ENCODE data around the gene NRXN3. TPM values are rescaled to one million over a fixed set of nuclear protein-coding genes. Genes with fewer than 3 reads are reported as not detected.

The NRXN3 gene
- total RNA-seq, 2 experiments from 2014 or later: not detected

- intact Hi-C loops (cut with micrococcal nuclease; ENCODE audit: unreplicated experiment): no loop called here
- TF ChIP-seq CTCF (conservative IDR thresholded peaks at IDR 0.05; ENCODE audit: low read length) (no peak), EZH2phosphoT487 (IDR thresholded peaks at IDR 0.05; ENCODE audit: borderline replicate concordance, low read depth, low read length) (no peak)
- no peak overlapping the region for H3K4me3 ChIP-seq (ENCODE audit: low read depth, low read length, poor library complexity, severe bottlenecking)
- ChIA-PET CTCF (ENCODE audit: unreplicated experiment) (no interaction called here), POLR2A (no interaction called here)
- H3K27ac ChIP-seq (ENCODE audit: low read depth, low read length, poor library complexity, severe bottlenecking): no peak overlapping the region
- no peaks in the 10 kb centered on the region for H3K9me3 ChIP-seq (ENCODE audit: low read length)
- no peak overlapping the region for H2AFZ ChIP-seq (ENCODE audit: low read length)
- H3K4me2 ChIP-seq (ENCODE audit: low read length): no peak overlapping the region
- no peak for DNase-seq (ENCODE audit: low spot score)
- no peaks in the 10 kb centered on the region for H3K36me3 ChIP-seq (ENCODE audit: insufficient read depth, low read length)
- no peaks in the 10 kb centered on the region for H3K79me2 ChIP-seq (ENCODE audit: insufficient read depth, low read depth, low read length)
- no peaks in the 10 kb centered on the region for H3K9me2 ChIP-seq (ENCODE audit: insufficient read depth, low read length)
- no peaks in the 10 kb centered on the region for H3K4me1 ChIP-seq (ENCODE audit: insufficient read depth, low read length, poor library complexity, severe bottlenecking)
- no TSS peak for BruUV-seq (replicated peaks)
- H4K20me1 ChIP-seq (ENCODE audit: insufficient read depth, low read length): no peaks in the 10 kb centered on the region
These were observed 444.4 kb downstream of the NRXN3 start for GRCh38 chr14:78614593-78614992.

GRCh38 chr14:78617735-78618134 is 447.6 kb downstream of the NRXN3 start:
- H3K4me1 ChIP-seq (ENCODE audit: insufficient read depth, low read length, poor library complexity, severe bottlenecking): no peaks in the 10 kb centered on the region
- no peak overlapping the region for H3K27ac ChIP-seq (ENCODE audit: low read depth, low read length, poor library complexity, severe bottlenecking)
- intact Hi-C loops (cut with micrococcal nuclease; ENCODE audit: unreplicated experiment): no loop called here
- H3K4me3 ChIP-seq (ENCODE audit: low read depth, low read length, poor library complexity, severe bottlenecking): no peak overlapping the region
- H3K36me3 ChIP-seq (ENCODE audit: insufficient read depth, low read length): no peaks in the 10 kb centered on the region
- H3K9me2 ChIP-seq (ENCODE audit: insufficient read depth, low read length): no peaks in the 10 kb centered on the region
- BruUV-seq (replicated peaks): no TSS peak
- H2AFZ ChIP-seq (ENCODE audit: low read length): no peak overlapping the region
- no peaks in the 10 kb centered on the region for H3K79me2 ChIP-seq (ENCODE audit: insufficient read depth, low read depth, low read length)
- ChIA-PET POLR2A (no interaction called here), CTCF (ENCODE audit: unreplicated experiment) (interaction anchor here (0.7 kb wide), 1 partner anchor 46 kb away, joined by 3 read pairs; no protein-coding TSS in a partner anchor)
- H4K20me1 ChIP-seq (ENCODE audit: insufficient read depth, low read length): no peaks in the 10 kb centered on the region
- TF ChIP-seq CTCF (conservative IDR thresholded peaks at IDR 0.05; ENCODE audit: low read length) (no peak), EZH2phosphoT487 (IDR thresholded peaks at IDR 0.05; ENCODE audit: borderline replicate concordance, low read depth, low read length) (no peak)
- no peaks in the 10 kb centered on the region for H3K9me3 ChIP-seq (ENCODE audit: low read length)
- no peak for DNase-seq (ENCODE audit: low spot score)
- no peak overlapping the region for H3K4me2 ChIP-seq (ENCODE audit: low read length)

GRCh38 chr14:78618368-78618767 is 448.2 kb downstream of the NRXN3 start:
- POLR2A ChIA-PET: no interaction called here
- no TSS peak for BruUV-seq (replicated peaks)
- CTCF ChIA-PET (ENCODE audit: unreplicated experiment): no interaction called here

More at GRCh38 chr14:78618368-78618767, 448.2 kb downstream of the NRXN3 start:
- DNase-seq (ENCODE audit: low spot score): no peak
- Histone ChIP-seq H4K20me1 (ENCODE audit: insufficient read depth, low read length) (no peaks in the 10 kb centered on the region), H2AFZ (ENCODE audit: low read length) (no peak overlapping the region), H3K4me3 (ENCODE audit: low read depth, low read length, poor library complexity, severe bottlenecking) (no peak overlapping the region), H3K36me3 (ENCODE audit: insufficient read depth, low read length) (no peaks in the 10 kb centered on the region), H3K4me2 (ENCODE audit: low read length) (no peak overlapping the region), H3K4me1 (ENCODE audit: insufficient read depth, low read length, poor library complexity, severe bottlenecking) (no peaks in the 10 kb centered on the region), H3K27ac (ENCODE audit: low read depth, low read length, poor library complexity, severe bottlenecking) (no peak overlapping the region), H3K9me2 (ENCODE audit: insufficient read depth, low read length) (no peaks in the 10 kb centered on the region), H3K9me3 (ENCODE audit: low read length) (no peaks in the 10 kb centered on the region), H3K79me2 (ENCODE audit: insufficient read depth, low read depth, low read length) (no peaks in the 10 kb centered on the region)
- no peak for TF ChIP-seq CTCF (conservative IDR thresholded peaks at IDR 0.05; ENCODE audit: low read length)
- TF ChIP-seq EZH2phosphoT487 (IDR thresholded peaks at IDR 0.05; ENCODE audit: borderline replicate concordance, low read depth, low read length): no peak
- intact Hi-C loops (cut with micrococcal nuclease; ENCODE audit: unreplicated experiment): no loop called here
